SU-DHL-6 (cell line): ENCODE measurements around the gene NRF1.

ENCODE experiments used
- H2AFZ ChIP-seq: fragments of 200-600 bp; sonication (generic); 2 replicates; pipeline ENCODE4 v1.6.1; 2014; ENCODE audit warnings: low read depth, mild to moderate bottlenecking, moderate library complexity, mixed read lengths, antibody characterized with exemption, low read length; ENCODE audit not compliant: severe bottlenecking
- H3F3A ChIP-seq: fragments of 200-600 bp; shearing (Covaris generic); 2 replicates; pipeline ENCODE4 v1.6.0; 2016; ENCODE audit warnings: antibody characterized with exemption, mild to moderate bottlenecking; ENCODE audit not compliant: insufficient read depth
- H3K27ac ChIP-seq: fragments of 200-600 bp; sonication (generic); 2 replicates; pipeline ENCODE4 v1.5.1; 2016; ENCODE audit warnings: low read depth, mild to moderate bottlenecking, low read length, moderate library complexity, mixed read lengths
- H3K27me3 ChIP-seq: fragments of 200-600 bp; sonication (generic), shearing (Covaris generic); 2 replicates; pipeline ENCODE4 v1.6.0; 2014; ENCODE audit warnings: mild to moderate bottlenecking, low read length
- H3K36me3 ChIP-seq: fragments of 200-600 bp; sonication (generic); 2 replicates; pipeline ENCODE4 v1.6.1; 2014; ENCODE audit warnings: mild to moderate bottlenecking, low read length, mixed read lengths
- H3K4me2 ChIP-seq: fragments of 300-600, 200-600 bp; shearing (Covaris generic), sonication (generic); 2 replicates; pipeline ENCODE4 v1.6.0; 2014; ENCODE audit warnings: low read length, low read depth, mild to moderate bottlenecking; ENCODE audit not compliant: poor library complexity, severe bottlenecking
- H3K4me3 ChIP-seq: fragments of 200-600 bp; sonication (generic); 2 replicates; pipeline ENCODE4 v1.5.1; 2014; ENCODE audit warnings: antibody characterized with exemption, low read length, mild to moderate bottlenecking, mixed read lengths; ENCODE audit not compliant: insufficient read depth, poor library complexity, severe bottlenecking
- H3K79me2 ChIP-seq: fragments of 200-600 bp; sonication (generic); 2 replicates; pipeline ENCODE4 v1.6.1; 2014; ENCODE audit warnings: mild to moderate bottlenecking, low read length, moderate library complexity; ENCODE audit not compliant: insufficient read depth
- H3K9ac ChIP-seq: fragments of 200-600 bp; sonication (generic); 2 replicates; pipeline ENCODE4 v1.7.0; 2014; ENCODE audit warnings: mild to moderate bottlenecking, low read length
- H3K9me2 ChIP-seq: fragments of 200-600 bp; sonication (generic); replicated peaks from 2 replicates; pipeline ENCODE4 v1.6.1; 2014; ENCODE audit warnings: low read length; ENCODE audit not compliant: insufficient read depth
- H3K9me3 ChIP-seq: fragments of 200-600 bp; sonication (generic); 2 replicates; pipeline ENCODE4 v1.6.1; 2014; ENCODE audit warnings: low read length, mixed read lengths; ENCODE audit not compliant: insufficient read depth
- H4K20me1 ChIP-seq: fragments of 200-600 bp; sonication (generic); 2 replicates; pipeline ENCODE4 v1.6.1; 2014; ENCODE audit warnings: low read depth, mild to moderate bottlenecking, antibody characterized with exemption, low read length, moderate library complexity, mixed read lengths
- EZH2phosphoT487 ChIP-seq: fragments of 200-600 bp; sonication (generic), shearing (Covaris generic); conservative IDR thresholded peaks from 2 replicates; pipeline ENCODE4 v1.6.1; 2018; ENCODE audit warnings: mild to moderate bottlenecking, antibody characterized with exemption, low read length, moderate library complexity, mixed read lengths
- TF ChIP-seq, protein P1 (sequence below): fragments of 200-600 bp; sonication (generic); IDR thresholded peaks from one replicate; pipeline ENCODE4 v1.5.1; 2017; ENCODE audit warnings: antibody characterized with exemption, mild to moderate bottlenecking, low read length, moderate library complexity; ENCODE audit not compliant: insufficient read depth, poor library complexity, severe bottlenecking

The NRF1 gene

DNA sequence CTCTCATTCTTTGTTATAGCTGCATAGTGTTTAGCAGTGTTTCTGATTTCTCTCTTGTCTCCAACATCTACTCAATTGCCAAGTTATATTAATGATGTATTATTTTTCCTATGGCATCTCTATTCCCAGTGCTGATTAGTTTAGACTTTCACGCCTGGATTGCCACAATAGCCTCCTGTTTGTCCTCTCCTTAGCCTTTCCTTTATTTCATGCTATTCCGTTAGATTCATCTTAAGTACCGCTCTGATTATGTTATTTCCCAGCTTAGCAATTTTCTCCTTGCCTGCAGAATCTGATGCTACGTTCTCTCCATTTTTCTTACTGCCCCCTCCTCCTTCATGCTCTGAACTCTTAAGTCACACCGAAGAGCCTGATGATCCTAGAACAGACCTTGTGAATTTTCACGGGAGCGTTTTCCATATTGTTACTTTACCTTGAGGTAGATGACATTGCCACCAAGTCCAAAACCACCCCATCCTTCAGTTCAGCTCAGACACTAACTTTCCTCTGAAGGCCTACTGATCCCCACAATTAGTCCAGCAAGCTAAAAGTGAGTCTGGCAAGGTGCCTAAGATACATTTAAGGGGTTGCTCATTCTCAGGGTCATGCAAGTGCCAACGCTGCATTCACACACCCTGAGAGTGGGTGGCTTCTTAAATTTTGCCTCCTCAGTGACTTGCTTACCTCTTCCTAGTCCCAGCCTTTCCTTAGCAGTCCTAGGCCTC, 6.6 kb upstream of the NRF1 start:
- H3K4me3 ChIP-seq = no peak overlapping the region
- no peak overlapping the region for H2AFZ ChIP-seq
- H3K27me3 ChIP-seq = no peaks in the 10 kb centered on the region
- no peak for TF ChIP-seq EZH2phosphoT487
- TF ChIP-seq, protein P1, sequence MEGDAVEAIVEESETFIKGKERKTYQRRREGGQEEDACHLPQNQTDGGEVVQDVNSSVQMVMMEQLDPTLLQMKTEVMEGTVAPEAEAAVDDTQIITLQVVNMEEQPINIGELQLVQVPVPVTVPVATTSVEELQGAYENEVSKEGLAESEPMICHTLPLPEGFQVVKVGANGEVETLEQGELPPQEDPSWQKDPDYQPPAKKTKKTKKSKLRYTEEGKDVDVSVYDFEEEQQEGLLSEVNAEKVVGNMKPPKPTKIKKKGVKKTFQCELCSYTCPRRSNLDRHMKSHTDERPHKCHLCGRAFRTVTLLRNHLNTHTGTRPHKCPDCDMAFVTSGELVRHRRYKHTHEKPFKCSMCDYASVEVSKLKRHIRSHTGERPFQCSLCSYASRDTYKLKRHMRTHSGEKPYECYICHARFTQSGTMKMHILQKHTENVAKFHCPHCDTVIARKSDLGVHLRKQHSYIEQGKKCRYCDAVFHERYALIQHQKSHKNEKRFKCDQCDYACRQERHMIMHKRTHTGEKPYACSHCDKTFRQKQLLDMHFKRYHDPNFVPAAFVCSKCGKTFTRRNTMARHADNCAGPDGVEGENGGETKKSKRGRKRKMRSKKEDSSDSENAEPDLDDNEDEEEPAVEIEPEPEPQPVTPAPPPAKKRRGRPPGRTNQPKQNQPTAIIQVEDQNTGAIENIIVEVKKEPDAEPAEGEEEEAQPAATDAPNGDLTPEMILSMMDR = no peak
- peaks cover 3% of the 10 kb centered on the region; the same call in 1 of the 2 replicates for H3K79me2 ChIP-seq
- H3F3A ChIP-seq = no peaks in the 10 kb centered on the region
- H3K4me2 ChIP-seq = no peak overlapping the region
- no peaks in the 10 kb centered on the region for H3K9me2 ChIP-seq
- H3K36me3 ChIP-seq = 0 out of 2 replicates have a peak, but pooled peaks cover 4% of the 10 kb centered on the region
- H4K20me1 ChIP-seq = no peaks in the 10 kb centered on the region
- no peak overlapping the region for H3K27ac ChIP-seq
- no peaks in the 10 kb centered on the region for H3K9me3 ChIP-seq
- no peak overlapping the region for H3K9ac ChIP-seq

DNA sequence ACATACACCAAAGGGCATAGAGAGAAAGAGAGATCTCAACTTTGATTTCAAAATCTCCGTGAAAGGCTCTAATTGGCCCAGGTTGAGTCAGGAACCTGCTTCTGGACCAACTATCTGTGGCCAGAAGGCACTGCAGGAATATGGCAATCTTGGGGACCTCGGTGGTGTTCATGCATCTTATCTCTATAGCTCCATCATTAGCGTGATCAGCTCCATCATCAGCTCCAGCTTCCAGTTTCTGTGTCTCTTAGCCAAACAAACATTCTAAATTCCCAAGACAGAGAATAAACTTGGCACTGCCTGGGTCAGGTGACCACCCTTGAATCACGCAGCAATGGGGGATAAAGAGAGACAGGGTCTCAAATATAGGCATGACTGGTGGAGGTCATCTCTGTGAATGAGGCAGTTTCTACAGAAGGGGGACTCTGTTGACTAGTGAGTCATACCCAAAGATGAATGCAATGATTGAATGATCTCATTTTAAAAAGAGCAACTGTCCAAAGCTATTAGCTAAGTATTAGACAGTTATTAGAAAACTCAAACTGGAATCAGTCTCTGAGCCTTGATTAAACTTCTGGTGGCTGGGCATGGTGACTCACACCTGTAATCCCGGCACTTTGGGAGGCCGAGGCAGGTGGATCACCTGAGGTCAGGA, 5.4 kb upstream of the NRF1 start:
- H3K79me2 ChIP-seq = peaks cover 15% of the 10 kb centered on the region
- H3F3A ChIP-seq = no peaks in the 10 kb centered on the region
- H3K4me3 ChIP-seq = no peak overlapping the region
- no peak overlapping the region for H3K4me2 ChIP-seq
- no peaks in the 10 kb centered on the region for H3K9me2 ChIP-seq
- H2AFZ ChIP-seq = no peak overlapping the region
- 0 out of 2 replicates have a peak, but pooled peaks cover 4% of the 10 kb centered on the region for H3K36me3 ChIP-seq
- H3K27me3 ChIP-seq = no peaks in the 10 kb centered on the region
- no peak overlapping the region for H3K9ac ChIP-seq
- TF ChIP-seq, protein P1 = no peak
- H3K9me3 ChIP-seq = no peaks in the 10 kb centered on the region
- no peak overlapping the region for H3K27ac ChIP-seq
- no peaks in the 10 kb centered on the region for H4K20me1 ChIP-seq

DNA sequence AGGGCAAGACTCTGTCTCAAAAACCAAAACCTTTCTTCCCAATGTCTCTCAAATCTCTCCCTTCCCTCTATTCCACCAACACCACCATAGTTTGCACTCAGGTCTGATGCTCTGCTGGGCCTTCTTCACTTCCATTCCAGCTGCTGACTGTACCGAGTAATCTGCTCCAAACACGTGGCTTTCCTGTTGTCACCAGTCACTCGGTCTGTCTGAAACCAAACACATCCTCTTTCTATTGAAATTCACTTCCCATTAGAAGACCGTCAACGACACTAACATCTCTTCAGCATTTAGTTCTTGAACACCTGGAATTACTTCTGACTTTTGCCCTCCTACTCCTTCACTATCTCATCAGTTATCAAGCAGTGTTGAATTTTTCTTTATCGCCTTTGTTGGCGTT, 4.7 kb upstream of the NRF1 start:
- H3K27me3 ChIP-seq = no peaks in the 10 kb centered on the region
- H3K4me3 ChIP-seq = no peak overlapping the region
- no peaks in the 10 kb centered on the region for H3K9me3 ChIP-seq
- H3K9me2 ChIP-seq = no peaks in the 10 kb centered on the region
- no peaks in the 10 kb centered on the region for H3F3A ChIP-seq
- no peak overlapping the region for H3K9ac ChIP-seq
- H3K27ac ChIP-seq = no peak overlapping the region
- no peak overlapping the region for H3K4me2 ChIP-seq
- no peaks in the 10 kb centered on the region for H4K20me1 ChIP-seq
- H3K36me3 ChIP-seq = 0 out of 2 replicates have a peak, but pooled peaks cover 4% of the 10 kb centered on the region
- H3K79me2 ChIP-seq = peaks cover 18% of the 10 kb centered on the region
- no peak overlapping the region for H2AFZ ChIP-seq
- TF ChIP-seq, protein P1 = no peak
- no peak for TF ChIP-seq EZH2phosphoT487
